ENCODE results near the gene C1orf159. TPM values are rescaled to one million over a fixed set of nuclear protein-coding genes. Genes with fewer than 3 reads are reported as not detected.

Gene C1orf159
- total and polyA plus RNA-seq, 9 of the 15 experiments (the other 6 are each of a cell fraction or from before 2014, with no cell fraction given), result 0.28 to 54.9 (median 10.6) TPM

DNA sequence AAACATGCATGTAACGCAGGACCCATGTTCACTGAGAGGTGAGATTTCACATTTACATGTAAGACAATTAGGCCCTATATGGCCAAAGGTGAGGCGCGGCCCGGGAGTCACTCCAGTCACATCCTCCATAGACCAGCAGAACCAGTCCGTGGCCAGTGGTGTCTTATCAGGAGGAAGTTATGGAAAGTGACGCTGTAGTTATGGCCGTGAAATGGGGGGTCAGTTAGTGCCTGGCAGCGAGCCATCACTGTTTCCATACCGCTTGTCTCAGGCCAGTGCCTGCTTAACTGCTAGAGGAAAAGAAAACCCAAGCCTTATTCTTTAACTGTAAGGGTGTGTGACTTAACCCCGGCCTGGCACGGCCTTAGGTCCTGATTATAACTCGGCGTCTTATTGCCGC lies 6.1 kb downstream of the C1orf159 start (continued):
- TF ChIP-seq, protein P1, sequence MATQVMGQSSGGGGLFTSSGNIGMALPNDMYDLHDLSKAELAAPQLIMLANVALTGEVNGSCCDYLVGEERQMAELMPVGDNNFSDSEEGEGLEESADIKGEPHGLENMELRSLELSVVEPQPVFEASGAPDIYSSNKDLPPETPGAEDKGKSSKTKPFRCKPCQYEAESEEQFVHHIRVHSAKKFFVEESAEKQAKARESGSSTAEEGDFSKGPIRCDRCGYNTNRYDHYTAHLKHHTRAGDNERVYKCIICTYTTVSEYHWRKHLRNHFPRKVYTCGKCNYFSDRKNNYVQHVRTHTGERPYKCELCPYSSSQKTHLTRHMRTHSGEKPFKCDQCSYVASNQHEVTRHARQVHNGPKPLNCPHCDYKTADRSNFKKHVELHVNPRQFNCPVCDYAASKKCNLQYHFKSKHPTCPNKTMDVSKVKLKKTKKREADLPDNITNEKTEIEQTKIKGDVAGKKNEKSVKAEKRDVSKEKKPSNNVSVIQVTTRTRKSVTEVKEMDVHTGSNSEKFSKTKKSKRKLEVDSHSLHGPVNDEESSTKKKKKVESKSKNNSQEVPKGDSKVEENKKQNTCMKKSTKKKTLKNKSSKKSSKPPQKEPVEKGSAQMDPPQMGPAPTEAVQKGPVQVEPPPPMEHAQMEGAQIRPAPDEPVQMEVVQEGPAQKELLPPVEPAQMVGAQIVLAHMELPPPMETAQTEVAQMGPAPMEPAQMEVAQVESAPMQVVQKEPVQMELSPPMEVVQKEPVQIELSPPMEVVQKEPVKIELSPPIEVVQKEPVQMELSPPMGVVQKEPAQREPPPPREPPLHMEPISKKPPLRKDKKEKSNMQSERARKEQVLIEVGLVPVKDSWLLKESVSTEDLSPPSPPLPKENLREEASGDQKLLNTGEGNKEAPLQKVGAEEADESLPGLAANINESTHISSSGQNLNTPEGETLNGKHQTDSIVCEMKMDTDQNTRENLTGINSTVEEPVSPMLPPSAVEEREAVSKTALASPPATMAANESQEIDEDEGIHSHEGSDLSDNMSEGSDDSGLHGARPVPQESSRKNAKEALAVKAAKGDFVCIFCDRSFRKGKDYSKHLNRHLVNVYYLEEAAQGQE (IDR thresholded peaks at IDR 0.05; ENCODE audit: borderline replicate concordance), result peak; percentile 93
- TF ChIP-seq, protein P1 (CRISPR knock-in tag; IDR thresholded peaks at IDR 0.05; ENCODE audit: low read depth), result no peak
- TF ChIP-seq PTRF (tag; IDR thresholded peaks at IDR 0.05), result no peak
- no peak for TF ChIP-seq HDGF (IDR thresholded peaks at IDR 0.05)
- TF ChIP-seq, protein P2, sequence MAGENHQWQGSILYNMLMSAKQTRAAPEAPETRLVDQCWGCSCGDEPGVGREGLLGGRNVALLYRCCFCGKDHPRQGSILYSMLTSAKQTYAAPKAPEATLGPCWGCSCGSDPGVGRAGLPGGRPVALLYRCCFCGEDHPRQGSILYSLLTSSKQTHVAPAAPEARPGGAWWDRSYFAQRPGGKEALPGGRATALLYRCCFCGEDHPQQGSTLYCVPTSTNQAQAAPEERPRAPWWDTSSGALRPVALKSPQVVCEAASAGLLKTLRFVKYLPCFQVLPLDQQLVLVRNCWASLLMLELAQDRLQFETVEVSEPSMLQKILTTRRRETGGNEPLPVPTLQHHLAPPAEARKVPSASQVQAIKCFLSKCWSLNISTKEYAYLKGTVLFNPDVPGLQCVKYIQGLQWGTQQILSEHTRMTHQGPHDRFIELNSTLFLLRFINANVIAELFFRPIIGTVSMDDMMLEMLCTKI (IDR thresholded peaks at IDR 0.05; ENCODE audit: partially characterized antibody), result no peak
- no peak for TF ChIP-seq NR4A1 (CRISPR knock-in tag; IDR thresholded peaks at IDR 0.05)
- TF ChIP-seq NR4A1 (tag; IDR thresholded peaks at IDR 0.05), result no peak
- no peak for TF ChIP-seq CHD1 (IDR thresholded peaks at IDR 0.05; ENCODE audit: low read length)
- no peak for TF ChIP-seq ZNF354B (CRISPR knock-in tag; IDR thresholded peaks at IDR 0.05)
- TF ChIP-seq ZNF232 (CRISPR knock-in tag; IDR thresholded peaks at IDR 0.05), result no peak
- 0 out of 2 replicates have a peak, but pooled peaks have one; percentile 33 for TF ChIP-seq ZNF583 (CRISPR knock-in tag; IDR thresholded peaks at IDR 0.05)
- TF ChIP-seq, protein P3, sequence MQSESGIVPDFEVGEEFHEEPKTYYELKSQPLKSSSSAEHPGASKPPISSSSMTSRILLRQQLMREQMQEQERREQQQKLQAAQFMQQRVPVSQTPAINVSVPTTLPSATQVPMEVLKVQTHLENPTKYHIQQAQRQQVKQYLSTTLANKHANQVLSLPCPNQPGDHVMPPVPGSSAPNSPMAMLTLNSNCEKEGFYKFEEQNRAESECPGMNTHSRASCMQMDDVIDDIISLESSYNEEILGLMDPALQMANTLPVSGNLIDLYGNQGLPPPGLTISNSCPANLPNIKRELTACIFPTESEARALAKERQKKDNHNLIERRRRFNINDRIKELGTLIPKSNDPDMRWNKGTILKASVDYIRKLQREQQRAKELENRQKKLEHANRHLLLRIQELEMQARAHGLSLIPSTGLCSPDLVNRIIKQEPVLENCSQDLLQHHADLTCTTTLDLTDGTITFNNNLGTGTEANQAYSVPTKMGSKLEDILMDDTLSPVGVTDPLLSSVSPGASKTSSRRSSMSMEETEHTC (IDR thresholded peaks at IDR 0.05), result no peak
- no peak for TF ChIP-seq SUPT5H (IDR thresholded peaks at IDR 0.05)
- TF ChIP-seq HDAC1 (IDR thresholded peaks at IDR 0.05), result peak in 1 of 2 experiments; percentile 49; a peak in 1 of 4 replicates
- TF ChIP-seq MXI1 (IDR thresholded peaks at IDR 0.05; ENCODE audit: low read depth, low read length), result no peak
- TF ChIP-seq, protein P4, sequence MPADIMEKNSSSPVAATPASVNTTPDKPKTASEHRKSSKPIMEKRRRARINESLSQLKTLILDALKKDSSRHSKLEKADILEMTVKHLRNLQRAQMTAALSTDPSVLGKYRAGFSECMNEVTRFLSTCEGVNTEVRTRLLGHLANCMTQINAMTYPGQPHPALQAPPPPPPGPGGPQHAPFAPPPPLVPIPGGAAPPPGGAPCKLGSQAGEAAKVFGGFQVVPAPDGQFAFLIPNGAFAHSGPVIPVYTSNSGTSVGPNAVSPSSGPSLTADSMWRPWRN (IDR thresholded peaks at IDR 0.05; ENCODE audit: low read depth), result no peak
- TF ChIP-seq PML (IDR thresholded peaks at IDR 0.05; ENCODE audit: low read length), result no peak
- TF ChIP-seq ADNP (tag; IDR thresholded peaks at IDR 0.05), result no peak
- no peak for TF ChIP-seq ZNF217 (CRISPR knock-in tag; IDR thresholded peaks at IDR 0.05)
